GM18867 (cell line): ENCODE measurements around the gene CDADC1.

Experiments used
- ATAC-seq: cut with Tn5 transposase; IDR thresholded peaks from one replicate; pipeline ENCODE4 v1.9.1; 2021; ENCODE audit warnings: mild to moderate bottlenecking, moderate library complexity; ENCODE audit not compliant: unreplicated experiment

The CDADC1 gene

DNA sequence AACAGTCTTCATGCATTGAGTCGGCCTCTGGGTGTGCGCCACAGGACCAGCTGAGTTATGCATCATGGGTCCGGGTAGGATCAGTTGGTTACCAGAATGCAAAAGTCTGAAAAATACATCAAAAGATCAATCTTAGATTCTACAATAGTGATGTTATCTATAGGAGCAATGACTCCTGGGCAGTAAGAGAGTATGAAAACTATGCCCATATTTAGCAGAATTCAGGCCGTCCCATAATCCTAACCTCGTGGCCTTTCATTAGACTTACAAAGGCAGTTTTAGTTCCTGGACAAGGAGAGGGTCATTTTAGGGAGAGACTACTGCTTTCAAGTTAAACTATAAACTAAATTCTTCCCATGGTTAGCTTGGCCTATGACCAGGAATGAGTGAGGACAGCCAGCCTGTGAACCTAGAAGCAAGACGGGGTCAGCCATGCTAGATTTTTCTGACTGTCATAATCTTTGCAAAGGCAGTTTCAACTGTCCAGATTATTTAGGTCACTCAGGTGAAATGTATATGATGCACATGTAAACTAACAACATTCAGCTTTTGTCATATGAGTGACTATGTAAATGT, 11.8 kb upstream of the CDADC1 start:
- no peak for ATAC-seq

GRCh38 chr13:49238621-49239020, 9.1 kb upstream of the CDADC1 start:
- no peak for ATAC-seq

DNA sequence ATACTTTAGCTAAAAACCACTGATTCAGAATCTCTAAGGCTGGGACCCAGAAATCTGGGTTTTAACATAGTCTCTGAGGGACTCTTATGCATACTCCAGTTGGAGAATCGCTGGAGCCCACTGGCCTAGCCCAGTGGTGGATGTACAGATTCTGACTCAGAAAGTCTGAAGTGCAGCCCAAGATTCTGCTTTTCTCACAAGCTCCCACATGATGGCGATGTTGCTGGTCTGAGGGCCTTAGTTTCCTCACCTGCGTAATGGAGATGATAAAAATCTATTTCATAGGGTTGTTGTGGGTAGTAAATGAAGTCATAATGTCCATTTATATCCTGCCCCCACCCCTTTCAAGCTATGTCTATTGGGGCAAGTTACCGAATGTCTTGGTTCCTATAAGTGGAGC, 7.7 kb upstream of the CDADC1 start:
- ATAC-seq: no peak

GRCh38 chr13:49241296-49241695, 6.4 kb upstream of the CDADC1 start:
- no peak for ATAC-seq

GRCh38 chr13:49245101-49245500, 2.6 kb upstream of the CDADC1 start:
- ATAC-seq: no peak

DNA sequence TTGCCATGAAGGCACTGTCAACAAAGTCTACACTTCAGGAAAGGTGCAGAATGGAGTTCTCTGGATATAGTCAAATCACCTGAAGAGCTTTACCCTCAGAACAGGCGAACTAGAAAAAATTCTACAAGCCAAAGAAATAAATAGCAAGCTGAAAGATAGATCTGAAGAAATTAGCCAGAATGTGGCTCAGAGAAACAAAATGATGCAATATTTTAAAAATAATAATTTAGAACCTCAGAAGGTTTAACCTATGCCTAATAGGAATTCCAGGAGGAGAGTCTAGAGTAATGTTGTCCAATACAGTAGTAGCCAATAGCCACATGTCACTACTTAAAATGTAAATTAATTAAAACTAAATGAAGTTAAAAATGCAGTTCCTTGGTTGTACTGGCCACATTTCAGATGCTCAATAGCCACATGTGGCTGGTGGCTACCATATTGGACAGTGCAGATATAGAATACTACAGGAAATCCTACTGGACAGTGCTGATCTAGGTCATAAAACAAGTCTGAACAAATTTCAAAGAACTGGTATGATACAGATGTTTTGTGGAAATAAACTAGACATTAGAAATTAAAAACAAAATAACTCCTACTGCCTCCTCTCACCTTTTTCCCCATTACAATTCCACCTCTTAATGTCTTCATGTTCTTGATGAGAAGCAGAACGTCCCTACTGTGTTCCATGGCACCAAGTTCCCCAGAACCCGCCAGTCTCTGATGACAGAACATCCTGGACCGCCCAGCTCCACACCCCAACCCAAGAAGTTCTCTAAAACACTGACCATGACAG, 679 bp upstream of the CDADC1 start:
- peak; percentile 46 for ATAC-seq

- ATAC-seq: no peak
Measured at GRCh38 chr13:49248622-49249002, 887 bp downstream of the CDADC1 start.

GRCh38 chr13:49251326-49251725, 3.6 kb downstream of the CDADC1 start:
- no peak for ATAC-seq

DNA sequence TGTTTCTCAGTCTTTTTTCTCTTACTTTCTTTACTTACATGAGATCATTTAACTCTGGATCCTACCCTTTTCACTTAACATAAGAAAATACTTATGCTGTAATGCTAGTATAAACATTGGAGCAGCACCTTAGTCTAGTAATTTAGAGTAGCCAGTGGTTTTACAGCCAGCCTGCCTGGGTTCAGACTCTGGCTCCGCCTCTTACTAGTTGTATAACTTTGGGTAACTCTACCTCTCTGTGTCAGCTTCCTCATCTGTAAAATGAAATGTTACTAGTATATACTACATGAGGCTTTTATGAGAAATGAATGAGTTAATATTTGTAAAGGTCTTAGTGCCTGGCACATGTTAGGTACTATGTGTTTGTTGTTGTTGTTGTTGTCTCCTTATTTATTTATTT, 5.6 kb downstream of the CDADC1 start:
- no peak for ATAC-seq

GRCh38 chr13:49254007-49254406, 6.3 kb downstream of the CDADC1 start:
- no peak for ATAC-seq

GRCh38 chr13:49256841-49257240, 9.1 kb downstream of the CDADC1 start:
- ATAC-seq: no peak

DNA sequence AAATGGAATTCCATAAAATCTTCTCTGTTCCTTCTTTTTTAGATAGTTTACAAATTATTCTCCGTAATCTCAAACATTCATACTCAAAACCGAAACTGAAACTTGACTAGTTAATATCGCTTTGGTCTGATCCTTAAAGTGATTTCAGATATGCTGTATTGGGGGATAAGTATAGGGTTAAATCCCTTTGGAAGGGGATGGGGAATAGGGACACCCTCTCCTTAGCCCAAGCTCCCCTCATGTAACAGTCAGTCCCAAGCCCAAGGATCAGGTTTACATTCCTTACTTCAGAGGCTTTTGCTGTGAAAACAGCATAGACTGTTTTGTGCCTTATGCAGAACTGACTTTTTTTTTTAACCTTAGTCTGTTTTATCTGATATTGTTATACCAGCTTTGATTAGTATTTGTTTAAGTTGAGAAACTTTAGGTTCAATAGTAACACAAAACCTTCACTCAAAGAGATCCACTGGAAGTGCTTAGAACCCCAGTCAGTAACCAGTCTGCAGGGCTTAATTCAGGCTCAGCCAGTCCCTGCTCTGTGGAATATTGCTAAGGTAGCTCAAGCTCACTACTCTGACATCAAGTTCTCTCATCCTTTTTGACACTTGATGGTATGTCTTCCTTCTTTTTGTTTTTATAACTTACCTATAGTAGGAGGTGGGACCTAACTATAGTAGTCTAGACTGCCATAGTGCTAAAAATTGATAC, 10.5 kb downstream of the CDADC1 start:
- ATAC-seq: no peak

GRCh38 chr13:49259586-49259985, 11.9 kb downstream of the CDADC1 start:
- no peak for ATAC-seq

DNA sequence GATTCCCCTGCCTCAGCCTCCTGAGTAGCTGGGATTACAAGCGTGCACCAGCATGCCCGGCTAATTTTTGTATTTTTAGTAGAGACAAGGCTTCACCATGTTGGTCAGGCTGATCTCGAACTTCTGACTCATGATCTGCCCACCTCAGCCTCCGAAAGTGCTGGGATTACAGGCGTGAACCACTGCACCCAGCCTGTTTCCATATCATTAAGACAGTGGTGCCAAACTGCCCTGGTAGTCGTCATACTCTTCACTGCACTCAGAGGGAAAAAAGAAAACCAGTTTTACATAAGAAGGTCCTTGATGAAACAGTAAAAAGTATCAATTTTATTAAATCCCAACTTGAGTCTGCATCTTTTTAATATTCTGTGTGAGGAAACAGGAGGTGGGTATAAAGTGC, 14.9 kb downstream of the CDADC1 start:
- no peak for ATAC-seq

GRCh38 chr13:49265822-49266221, 18.1 kb downstream of the CDADC1 start:
- ATAC-seq: no peak

GRCh38 chr13:49271264-49271663, 23.5 kb downstream of the CDADC1 start:
- ATAC-seq: no peak

- no peak for ATAC-seq
Measured at GRCh38 chr13:49272296-49272695, 24.6 kb downstream of the CDADC1 start.

GRCh38 chr13:49278211-49278610, 30.5 kb downstream of the CDADC1 start:
- no peak for ATAC-seq

DNA sequence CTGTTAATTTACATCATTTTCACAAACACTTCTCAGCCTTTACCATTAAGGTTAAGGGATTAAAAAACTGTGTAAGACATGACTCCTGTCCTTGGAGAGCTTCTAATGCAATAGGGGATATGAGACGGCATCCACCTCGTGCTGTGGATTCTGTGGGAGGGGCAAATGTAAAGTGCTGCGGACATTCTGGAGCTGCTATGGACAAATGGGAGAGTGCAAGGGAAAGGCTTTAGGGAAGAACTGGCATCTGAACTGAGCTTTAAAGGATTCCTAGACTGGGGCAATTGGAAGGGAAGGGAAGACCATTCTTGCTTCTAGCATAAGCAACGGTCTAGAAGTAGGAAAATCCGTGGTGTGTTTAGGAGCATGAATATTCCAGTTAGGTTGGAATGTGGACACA, 31.4 kb downstream of the CDADC1 start:
- ATAC-seq: no peak

DNA sequence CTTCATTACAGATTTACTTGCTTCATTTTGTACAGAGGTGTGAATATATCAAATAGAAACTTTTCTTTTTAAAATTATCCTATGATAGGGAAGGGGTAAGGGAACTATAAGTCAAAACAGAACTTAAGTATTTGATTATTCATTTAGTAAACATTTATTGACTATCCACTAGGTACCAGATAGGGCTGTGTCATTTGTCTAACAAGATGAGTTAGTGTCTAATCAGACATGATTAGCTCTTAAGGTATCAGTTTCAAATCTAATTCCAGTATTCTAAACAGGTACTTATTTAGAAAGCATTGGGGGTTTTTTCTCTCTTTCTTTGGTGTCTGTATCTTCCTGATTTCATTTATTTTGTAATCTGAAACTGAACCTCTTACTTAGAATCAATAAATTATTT, 32.2 kb downstream of the CDADC1 start:
- no peak for ATAC-seq

DNA sequence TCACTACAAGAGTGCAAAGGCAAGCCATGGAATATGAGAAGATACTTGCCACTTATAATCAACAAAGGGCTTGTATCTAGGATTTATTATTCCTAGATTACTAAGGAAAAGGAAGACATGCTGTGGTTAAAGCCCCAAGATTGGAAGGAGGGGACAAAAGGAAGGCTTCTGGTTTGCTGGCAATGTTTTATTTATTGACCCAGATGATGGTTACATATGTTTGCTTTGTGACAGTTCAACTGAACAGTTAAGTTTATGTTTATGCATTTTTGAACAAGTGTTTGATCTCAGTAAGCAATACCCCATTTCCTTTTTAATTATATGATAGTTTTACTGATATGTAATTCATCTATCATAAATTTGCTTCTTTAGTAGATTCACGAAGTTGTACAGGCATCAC, 40.3 kb downstream of the CDADC1 start:
- ATAC-seq: no peak

GRCh38 chr13:49288458-49288857, 40.7 kb downstream of the CDADC1 start:
- no peak for ATAC-seq
